GM19395 (cell line): Measurements from ENCODE around the gene TGFBI.

Experiments
- ATAC-seq: cut with Tn5 transposase; IDR thresholded peaks from one replicate; pipeline ENCODE4 v1.9.1; 2021; ENCODE audit warnings: mild to moderate bottlenecking, moderate library complexity; ENCODE audit not compliant: unreplicated experiment

Gene TGFBI

GRCh38 chr5:136084698-136085097 lies 55.9 kb downstream of the TGFBI start:
- no peak for ATAC-seq

DNA sequence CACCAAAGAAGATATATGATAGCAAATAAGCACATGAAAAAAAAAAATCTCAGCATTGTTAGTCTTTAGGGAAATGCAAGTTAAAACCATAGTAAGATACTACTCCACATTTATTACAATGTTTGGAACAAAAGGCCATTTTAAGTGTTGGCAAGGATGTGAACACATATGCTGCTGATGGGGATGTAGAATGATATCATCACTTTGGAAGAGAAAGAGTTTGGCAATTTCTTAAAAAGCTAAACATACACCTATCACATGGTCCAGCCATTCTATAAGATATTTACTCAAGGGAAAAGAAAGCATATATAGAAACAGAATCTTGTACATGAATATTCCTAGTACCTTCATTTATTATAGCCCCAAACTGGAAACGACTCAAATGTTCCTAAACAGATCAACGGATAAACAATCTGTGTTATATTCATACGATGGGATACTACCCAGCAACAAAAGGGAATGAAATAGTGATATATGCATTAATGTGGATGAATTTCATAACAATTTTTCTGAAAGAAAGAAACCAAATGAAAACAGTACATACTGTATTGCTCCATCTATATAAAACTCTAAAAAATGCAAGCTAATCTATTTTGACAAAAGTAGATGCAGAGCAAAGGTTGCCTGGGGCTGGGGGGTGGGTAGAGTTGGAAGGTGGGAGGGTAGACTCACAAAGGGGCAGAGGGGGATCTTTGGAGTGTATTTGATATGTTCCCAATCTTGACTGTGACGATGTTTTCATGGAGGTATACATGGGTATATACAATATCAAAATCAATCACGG lies 58.2 kb downstream of the TGFBI start:
- ATAC-seq, result no peak

DNA sequence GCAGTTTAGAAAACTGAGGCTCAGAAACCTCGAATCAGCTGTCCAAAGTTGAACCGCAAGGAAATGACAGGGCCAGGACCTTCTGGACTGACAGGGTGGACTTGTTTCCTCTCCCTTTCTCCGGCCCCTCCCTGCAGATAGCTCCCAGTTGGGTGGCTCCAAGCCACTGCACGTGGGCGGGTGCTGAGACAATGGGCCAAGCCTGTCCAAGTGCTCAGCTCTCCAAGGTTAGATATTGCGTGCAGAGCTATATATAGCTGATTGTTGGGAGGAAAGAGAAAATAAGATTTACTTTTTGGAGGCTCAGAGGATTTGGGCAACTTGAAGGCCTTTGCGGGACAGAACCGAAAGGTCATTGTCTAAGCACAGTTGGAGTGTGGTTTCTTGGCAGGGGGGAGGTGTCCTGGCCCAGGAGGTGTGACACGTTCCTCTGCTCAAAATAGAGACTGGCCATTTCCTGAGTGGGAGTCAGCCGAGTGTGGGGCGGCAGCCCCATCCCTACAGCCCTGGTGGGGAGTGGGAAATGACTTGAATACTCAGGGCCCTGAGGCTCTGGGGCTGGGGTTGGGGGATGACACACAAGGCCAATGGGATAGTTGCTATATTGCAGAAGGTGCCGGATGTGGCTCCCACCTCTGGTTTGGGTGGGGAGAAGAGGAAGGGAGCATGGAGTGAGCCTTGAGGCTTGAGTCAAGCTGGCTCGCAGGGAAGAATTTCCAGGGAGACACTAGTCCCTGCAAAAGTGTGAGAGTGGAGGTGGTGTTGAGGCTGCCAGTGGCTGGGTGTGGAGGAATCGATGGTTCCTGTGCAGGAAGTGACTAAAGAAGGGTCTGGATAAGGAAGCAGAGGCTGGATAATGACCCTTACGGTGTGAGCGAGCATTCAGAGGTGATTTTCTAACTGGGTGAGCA lies 59.4 kb downstream of the TGFBI start:
- no peak for ATAC-seq

- no peak for ATAC-seq
These were observed 61.0 kb downstream of the TGFBI start for GRCh38 chr5:136089791-136090190.

DNA sequence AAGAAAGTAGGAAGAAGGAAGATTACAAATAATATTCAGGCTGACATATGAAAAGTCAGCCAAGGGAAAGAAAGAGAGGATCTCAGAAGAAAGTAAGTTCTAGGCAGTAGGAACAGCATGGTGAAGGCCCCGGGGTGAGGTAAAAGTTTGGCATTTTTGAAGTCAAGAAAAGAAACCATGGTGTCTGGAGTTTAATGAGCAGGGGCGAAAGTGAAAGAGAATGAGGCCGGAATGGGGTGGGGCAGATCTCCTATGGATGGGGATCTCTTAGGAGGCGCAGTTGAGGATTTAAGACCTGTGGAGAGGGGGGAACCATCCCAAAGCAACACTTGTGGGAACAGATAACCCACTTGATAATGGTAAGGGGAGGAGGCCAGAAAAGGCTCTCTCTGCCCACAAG lies 61.5 kb downstream of the TGFBI start:
- ATAC-seq, result no peak

DNA sequence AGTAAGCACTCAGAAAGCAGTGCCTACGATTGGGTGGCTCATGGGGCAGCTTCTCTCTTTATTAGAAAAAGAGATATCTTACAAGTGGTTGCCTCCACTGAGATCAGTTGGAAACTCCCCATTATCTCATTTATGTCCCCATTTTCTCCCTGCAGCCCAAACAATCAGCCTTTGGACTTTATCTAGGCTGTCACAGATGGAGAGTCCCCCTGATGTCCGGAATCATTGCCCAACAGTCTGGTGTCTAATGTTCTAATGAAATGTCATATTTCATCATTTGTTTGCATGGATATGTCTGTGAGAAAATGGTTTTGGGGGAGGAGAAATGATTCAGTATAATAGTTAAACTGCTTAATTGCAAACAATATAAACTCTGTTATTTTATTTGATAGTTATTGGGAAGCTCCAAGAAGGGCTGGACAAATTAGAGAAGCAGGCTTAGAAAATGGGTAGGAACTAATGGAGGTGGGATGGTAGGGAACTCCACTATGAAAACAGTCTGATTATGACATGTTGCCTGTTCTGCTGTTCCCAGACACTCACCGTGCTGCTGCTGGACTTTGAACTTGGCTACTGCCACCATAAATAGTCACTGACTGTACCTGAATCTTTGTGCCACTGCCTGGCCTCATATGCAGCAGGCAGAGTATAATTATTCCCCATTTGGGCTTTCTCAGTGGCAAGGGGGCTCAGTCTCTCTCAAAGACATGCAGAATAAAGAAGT lies 65.6 kb downstream of the TGFBI start:
- ATAC-seq, result no peak

DNA sequence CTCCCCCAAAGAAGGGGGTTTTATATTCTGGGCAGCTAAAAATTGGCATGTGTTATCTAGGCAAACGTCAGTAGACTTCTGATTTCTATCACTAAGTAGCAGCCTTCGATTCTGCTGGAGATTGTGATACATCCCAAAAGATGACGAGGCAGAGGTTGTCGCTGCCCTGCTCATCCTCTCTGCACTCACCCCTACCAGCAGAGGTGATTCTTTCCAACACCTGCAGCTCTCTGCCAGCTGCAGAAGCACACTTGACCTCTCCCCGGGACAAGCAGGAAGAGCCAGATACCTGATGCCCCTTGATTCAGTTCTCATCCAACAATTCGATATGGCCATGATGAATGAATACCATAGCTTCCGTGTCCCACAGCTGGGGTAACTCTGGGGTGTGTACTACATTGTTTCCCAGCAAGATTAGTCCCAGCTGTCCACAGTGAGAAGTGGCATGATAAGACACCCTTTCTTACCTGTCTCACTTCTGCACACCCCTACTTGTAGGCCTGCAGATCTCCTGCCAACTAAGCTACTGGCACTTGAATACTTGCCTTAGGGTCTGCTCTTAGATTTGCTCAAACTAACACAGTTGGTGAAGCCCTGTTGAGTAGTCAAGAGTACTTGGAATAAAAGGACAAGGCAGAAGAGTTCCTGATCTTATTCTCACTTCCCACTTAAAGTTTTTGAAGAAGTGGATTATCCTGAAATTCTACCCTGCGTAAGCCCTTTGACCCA lies 66.3 kb downstream of the TGFBI start:
- ATAC-seq, result no peak

- ATAC-seq, result no peak
These were observed 69.4 kb downstream of the TGFBI start for GRCh38 chr5:136098176-136098575.

DNA sequence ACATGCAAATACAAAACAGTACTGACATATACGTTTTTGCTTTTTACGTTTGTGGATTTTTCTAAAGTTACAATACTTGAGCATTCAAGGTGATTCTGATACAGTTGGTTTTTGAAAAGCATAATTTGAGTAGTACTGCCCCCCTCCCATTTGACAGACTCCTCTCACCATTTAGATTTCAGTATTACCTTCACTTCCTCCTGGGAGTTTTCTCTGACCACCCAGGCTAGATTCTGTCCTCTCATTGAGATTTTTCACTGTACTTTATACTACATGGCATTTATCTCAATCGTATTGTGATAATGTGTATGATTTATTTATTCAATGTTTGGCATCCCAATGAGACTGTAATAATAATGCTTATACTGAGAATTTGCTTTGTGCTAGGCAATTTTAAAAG lies 71.1 kb downstream of the TGFBI start:
- ATAC-seq, result no peak

- no peak for ATAC-seq
These were observed 73.1 kb downstream of the TGFBI start for GRCh38 chr5:136101884-136102283.

DNA sequence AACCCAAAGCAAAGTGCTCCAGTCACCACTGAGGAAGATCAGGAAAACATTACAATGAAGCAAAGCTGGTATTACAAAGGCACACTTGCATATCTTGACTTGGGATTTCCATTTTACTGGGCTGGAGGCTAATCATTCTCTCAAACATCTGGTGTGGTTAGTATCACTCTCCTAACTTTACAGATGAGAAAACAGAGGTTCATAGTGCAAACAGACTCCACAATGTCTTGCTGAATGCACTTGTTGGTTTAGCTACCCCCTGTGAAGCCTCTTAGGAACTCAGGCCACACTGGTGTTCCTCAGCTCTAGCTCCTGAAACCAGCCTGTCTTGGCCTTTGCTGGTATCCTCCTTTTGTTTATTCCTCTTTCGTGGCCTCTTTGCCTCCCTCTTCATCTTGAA lies 74.3 kb downstream of the TGFBI start:
- ATAC-seq, result peak; percentile 81

GRCh38 chr5:136104306-136104965 lies 75.6 kb downstream of the TGFBI start:
- ATAC-seq, result no peak

DNA sequence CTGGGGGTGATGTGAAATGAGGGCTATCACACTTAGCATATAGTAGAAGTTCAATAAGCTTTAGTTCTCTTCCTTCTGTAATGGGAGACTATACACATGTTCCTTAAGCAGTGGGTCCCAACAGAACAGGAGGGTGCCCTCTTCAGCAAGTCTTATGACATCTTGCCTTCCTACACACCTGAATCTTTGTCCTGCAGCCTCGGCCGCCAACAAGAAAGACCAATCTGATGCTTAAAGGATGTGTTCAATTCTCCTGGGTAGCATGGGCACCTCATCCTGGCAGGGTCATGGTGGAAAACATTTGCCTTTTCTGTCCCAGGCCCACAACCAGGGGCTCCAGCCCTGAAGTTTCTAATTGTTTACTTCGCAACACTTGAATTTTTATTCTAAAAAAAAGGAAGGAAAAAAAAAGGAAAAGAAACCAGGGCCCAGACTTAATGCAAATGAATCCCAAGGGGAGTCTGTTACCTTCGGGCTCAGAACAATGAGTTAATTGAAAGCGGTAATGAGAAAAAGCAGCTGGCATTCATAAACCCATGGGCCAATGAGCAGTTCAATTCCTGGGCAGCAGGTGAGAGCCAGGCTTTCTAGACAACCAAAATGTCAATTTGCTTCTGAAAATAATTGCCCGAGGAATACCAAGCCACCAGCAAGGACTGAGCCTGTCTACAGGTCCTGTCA lies 77.7 kb downstream of the TGFBI start:
- ATAC-seq, result no peak

GRCh38 chr5:136108180-136108611 lies 79.4 kb downstream of the TGFBI start:
- ATAC-seq, result peak; percentile 55

DNA sequence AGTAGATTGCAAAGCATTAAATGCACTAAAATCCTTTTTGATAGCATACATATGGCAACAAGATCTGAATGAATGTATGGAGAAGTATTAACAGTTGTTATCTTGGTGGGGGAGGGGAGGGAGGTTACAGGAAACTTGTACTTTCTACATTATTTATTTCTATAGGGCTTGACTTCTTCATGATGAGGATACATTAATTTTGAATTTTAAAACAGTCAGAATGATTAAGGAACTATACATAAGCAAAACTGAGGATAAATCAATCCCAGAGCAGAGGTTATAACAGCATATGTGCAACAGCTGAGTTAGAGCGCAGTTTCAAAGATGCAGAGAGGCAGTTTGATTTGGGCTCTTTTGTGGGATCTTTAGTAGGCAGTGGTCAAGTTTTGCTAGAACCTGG lies 80.0 kb downstream of the TGFBI start:
- ATAC-seq, result no peak

DNA sequence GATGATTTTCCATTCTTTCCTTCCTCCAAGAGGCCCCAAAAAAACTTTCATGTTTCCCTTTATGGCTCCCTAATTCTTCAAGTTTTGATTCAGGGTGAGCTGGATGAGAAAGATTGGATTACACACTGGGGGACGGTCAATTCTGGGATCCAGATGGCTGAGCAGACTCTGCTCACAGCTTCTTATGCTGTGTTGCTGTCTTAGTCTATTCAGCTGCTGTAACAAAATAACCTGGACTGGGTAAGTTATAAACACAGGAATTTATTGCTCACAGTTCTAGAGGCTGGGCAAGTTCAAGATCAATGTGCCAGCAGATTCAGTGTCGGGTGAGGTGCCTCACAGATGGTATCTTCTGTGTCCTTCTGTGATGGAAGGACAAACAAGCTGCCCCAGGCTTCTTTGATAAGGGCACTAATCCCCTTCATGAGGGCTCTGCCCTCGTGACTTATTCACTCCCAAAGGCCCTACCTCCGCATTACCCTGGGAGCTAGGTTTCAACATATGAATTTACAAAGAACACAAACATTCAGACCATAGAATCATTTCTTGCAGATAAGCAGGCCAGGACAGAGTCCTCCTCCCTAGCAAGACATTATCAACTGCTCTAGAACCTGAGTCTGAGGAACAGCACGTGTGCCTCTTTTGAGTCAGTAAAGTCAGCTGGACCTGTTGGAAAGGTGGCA lies 80.8 kb downstream of the TGFBI start:
- ATAC-seq, result no peak
